Activated T-helper 2 cell treated with anti-CD3 and anti-CD28 coated beads, Interferon-gamma antibody, Interleukin-2, Interleukin-4, amounts not matched to agents 10 μg/mL and 5 μg/mL and 100 μg/mL, durations not matched to agents 14 hours and 24 hours and 36 hours (primary cell): Measurements from ENCODE around the gene CBL. TPM values are rescaled to one million over a fixed set of nuclear protein-coding genes. Genes with fewer than 3 reads are reported as not detected.
A peak's percentile ranks its signal among the peaks of the same experiment; 100 is the strongest.

Experiments
- DNase-seq: peaks from one replicate; pipeline ENCODE4 v3.0.0; 2021; ENCODE audit warnings: low spot score
- H3K27ac Mint-ChIP-seq: one replicate; pipeline ENCODE4 v1.8.0; 2021; ENCODE audit warnings: mixed read lengths
- H3K27me3 Mint-ChIP-seq: one replicate; pipeline ENCODE4 v1.8.0; 2021; ENCODE audit warnings: low read depth, mixed read lengths
- H3K36me3 Mint-ChIP-seq: one replicate; pipeline ENCODE4 v1.8.0; 2021; ENCODE audit warnings: low read depth, mixed read lengths
- H3K4me1 Mint-ChIP-seq: one replicate; pipeline ENCODE4 v1.8.0; 2021; ENCODE audit warnings: low read depth, mixed read lengths
- H3K4me3 Mint-ChIP-seq: one replicate; pipeline ENCODE4 v1.8.0; 2021; ENCODE audit warnings: low read depth, mild to moderate bottlenecking, moderate library complexity, mixed read lengths
- H3K9me3 Mint-ChIP-seq: one replicate; pipeline ENCODE4 v1.8.0; 2021; ENCODE audit warnings: mixed read lengths
- intact Hi-C: fragments of 100-400 bp; cut with micrococcal nuclease; formaldehyde crosslinking; loops from one replicate; pipeline ENCODE4 v1.15.1; 2023
- total RNA-seq: library from RNA; stranded (reverse); gene quantifications from 2 replicates; pipeline ENCODE4 v1.2.3, GENCODE V29; 2022

The CBL gene
- total RNA-seq, 1 donor from 2014 or later, result 38.6 TPM

- intact Hi-C loops, result no loop called here
- H3K9me3 Mint-ChIP-seq, result no peaks in the 10 kb centered on the region
- H3K4me1 Mint-ChIP-seq, result no peaks in the 10 kb centered on the region
- peaks cover 76% of the 10 kb centered on the region for H3K36me3 Mint-ChIP-seq
- no peak overlapping the region for H3K4me3 Mint-ChIP-seq
- no peaks in the 10 kb centered on the region for H3K27me3 Mint-ChIP-seq
- DNase-seq, result no peak
- H3K27ac Mint-ChIP-seq, result no peak overlapping the region
Observed at GRCh38 chr11:119298726-119299125, 92.6 kb downstream of the CBL start.

GRCh38 chr11:119299416-119299815 is 93.3 kb downstream of the CBL start:
- no peaks in the 10 kb centered on the region for H3K4me1 Mint-ChIP-seq

GRCh38 chr11:119300198-119300964 is 94.2 kb downstream of the CBL start:
- no peak overlapping the region for H3K27ac Mint-ChIP-seq
- intact Hi-C loops, result no loop called here
- no peak for DNase-seq
- H3K27me3 Mint-ChIP-seq, result no peaks in the 10 kb centered on the region
- peaks cover 5% of the 10 kb centered on the region for H3K4me1 Mint-ChIP-seq
- H3K36me3 Mint-ChIP-seq, result peaks cover 89% of the 10 kb centered on the region
- no peaks in the 10 kb centered on the region for H3K9me3 Mint-ChIP-seq
- H3K4me3 Mint-ChIP-seq, result no peak overlapping the region

More at GRCh38 chr11:119299416-119299815, 93.3 kb downstream of the CBL start:
- intact Hi-C loops, result no loop called here
- DNase-seq, result no peak
- Mint-ChIP-seq H3K27ac (no peak overlapping the region), H3K27me3 (no peaks in the 10 kb centered on the region), H3K9me3 (no peaks in the 10 kb centered on the region), H3K4me3 (no peak overlapping the region), H3K36me3 (peaks cover 82% of the 10 kb centered on the region)

- no peaks in the 10 kb centered on the region for H3K27me3 Mint-ChIP-seq
- intact Hi-C loops, result loop anchor here (2.0 kb wide), 1 partner anchor 14 kb away; no protein-coding TSS in a partner anchor
- no peak overlapping the region for H3K27ac Mint-ChIP-seq
- H3K36me3 Mint-ChIP-seq, result peaks cover 75% of the 10 kb centered on the region
- no peaks in the 10 kb centered on the region for H3K9me3 Mint-ChIP-seq
- no peak overlapping the region for H3K4me3 Mint-ChIP-seq
- no peak for DNase-seq
- peaks cover 24% of the 10 kb centered on the region for H3K4me1 Mint-ChIP-seq
Observed at GRCh38 chr11:119303227-119303718, 97.1 kb downstream of the CBL start.

DNA sequence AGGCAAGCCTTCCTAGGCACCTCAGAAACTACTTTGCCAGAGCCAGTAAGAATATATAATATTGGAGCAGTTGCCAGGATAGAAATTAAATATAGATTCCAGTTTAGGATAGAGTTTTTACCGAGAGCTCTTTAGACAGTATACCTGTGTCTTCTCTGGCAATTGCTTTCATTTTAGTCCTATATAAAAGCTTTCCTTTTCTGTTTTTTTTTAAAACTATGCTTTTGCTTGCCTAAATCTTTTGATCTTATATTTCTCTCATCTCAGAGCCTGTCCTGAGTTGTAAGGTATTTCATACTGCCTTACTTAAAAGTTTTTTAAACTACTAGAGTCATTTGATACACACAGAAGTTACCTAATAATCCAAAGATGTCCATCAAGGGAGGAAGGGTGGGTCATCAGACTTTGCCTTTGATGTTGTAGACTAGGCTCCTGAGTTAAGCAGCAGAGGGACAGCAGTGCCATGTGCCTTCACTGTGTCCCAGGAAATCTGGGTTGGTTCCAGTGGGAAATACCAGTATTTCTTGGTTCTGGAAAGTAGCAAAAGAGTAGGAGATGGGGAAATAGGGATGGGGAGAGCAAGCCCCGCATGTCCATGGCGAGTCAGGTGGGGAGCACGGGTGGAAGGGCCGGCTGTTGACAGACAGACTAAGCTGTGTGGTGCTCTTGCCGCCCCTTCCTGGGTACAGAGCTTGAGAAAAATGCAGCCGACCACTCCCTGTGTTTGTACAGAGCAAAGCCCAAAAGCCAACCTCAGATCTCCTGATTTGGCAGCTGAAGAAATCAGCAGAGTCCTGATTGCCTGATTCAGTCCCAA is 99.6 kb downstream of the CBL start:
- H3K36me3 Mint-ChIP-seq, result peaks cover 51% of the 10 kb centered on the region
- H3K27me3 Mint-ChIP-seq, result no peaks in the 10 kb centered on the region
- peaks cover 24% of the 10 kb centered on the region for H3K4me1 Mint-ChIP-seq
- peak overlapping the region; percentile 92 for H3K27ac Mint-ChIP-seq
- no peaks in the 10 kb centered on the region for H3K9me3 Mint-ChIP-seq
- no peak for DNase-seq
- H3K4me3 Mint-ChIP-seq, result no peak overlapping the region
- intact Hi-C loops, result loop anchor here (2.0 kb wide), 1 partner anchor 43 kb away; no protein-coding TSS in a partner anchor

GRCh38 chr11:119306373-119306890 is 100.3 kb downstream of the CBL start:
- Mint-ChIP-seq H3K9me3 (no peaks in the 10 kb centered on the region), H3K36me3 (peaks cover 45% of the 10 kb centered on the region), H3K4me1 (peaks cover 24% of the 10 kb centered on the region), H3K27me3 (no peaks in the 10 kb centered on the region), H3K4me3 (peak overlapping the region; percentile 31), H3K27ac (peak overlapping the region; percentile 92)
- DNase-seq, result no peak
- intact Hi-C loops, result loop anchor here (2.0 kb wide), 1 partner anchor 44 kb away; no protein-coding TSS in a partner anchor

GRCh38 chr11:119307219-119307618 is 101.1 kb downstream of the CBL start:
- DNase-seq, result no peak
- intact Hi-C loops, result loop anchor here (2.0 kb wide), 1 partner anchor 44 kb away; no protein-coding TSS in a partner anchor
- peaks cover 24% of the 10 kb centered on the region for H3K4me1 Mint-ChIP-seq
- peak overlapping the region; percentile 92 for H3K27ac Mint-ChIP-seq
- no peaks in the 10 kb centered on the region for H3K9me3 Mint-ChIP-seq
- H3K27me3 Mint-ChIP-seq, result no peaks in the 10 kb centered on the region
- no peak overlapping the region for H3K4me3 Mint-ChIP-seq
- peaks cover 38% of the 10 kb centered on the region for H3K36me3 Mint-ChIP-seq

DNA sequence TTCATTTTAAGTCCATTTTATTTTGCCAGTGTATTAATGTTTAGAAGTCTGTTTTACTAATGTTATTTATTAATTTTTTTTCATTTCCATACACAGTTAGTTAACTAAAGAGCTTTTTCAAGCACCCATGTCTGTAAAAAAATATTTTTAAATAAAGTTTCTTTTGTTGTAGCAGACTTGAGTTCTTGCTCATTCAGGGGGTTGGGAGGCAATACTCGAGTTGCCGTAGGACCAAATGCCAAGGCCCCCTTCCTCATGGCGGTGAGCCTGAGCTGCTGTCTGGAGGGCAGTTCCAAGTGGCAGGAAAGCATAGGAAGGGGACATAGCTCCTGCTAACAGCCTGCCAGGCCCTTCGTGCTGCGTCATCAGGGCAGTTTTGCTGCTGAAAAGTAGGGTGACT is 101.8 kb downstream of the CBL start:
- DNase-seq, result no peak
- peaks cover 31% of the 10 kb centered on the region for H3K36me3 Mint-ChIP-seq
- H3K9me3 Mint-ChIP-seq, result no peaks in the 10 kb centered on the region
- H3K27me3 Mint-ChIP-seq, result no peaks in the 10 kb centered on the region
- no peak overlapping the region for H3K27ac Mint-ChIP-seq
- intact Hi-C loops, result loop anchor here (2.0 kb wide), 1 partner anchor 45 kb away; no protein-coding TSS in a partner anchor
- H3K4me3 Mint-ChIP-seq, result no peak overlapping the region
- peaks cover 24% of the 10 kb centered on the region for H3K4me1 Mint-ChIP-seq

GRCh38 chr11:119309411-119309810 is 103.3 kb downstream of the CBL start:
- intact Hi-C loops, result no loop called here
- DNase-seq, result no peak
- H3K9me3 Mint-ChIP-seq, result no peaks in the 10 kb centered on the region
- H3K27me3 Mint-ChIP-seq, result peaks cover 4% of the 10 kb centered on the region
- H3K36me3 Mint-ChIP-seq, result peaks cover 18% of the 10 kb centered on the region
- peaks cover 24% of the 10 kb centered on the region for H3K4me1 Mint-ChIP-seq
- H3K4me3 Mint-ChIP-seq, result no peak overlapping the region
- H3K27ac Mint-ChIP-seq, result no peak overlapping the region

GRCh38 chr11:119309953-119310681 is 104.0 kb downstream of the CBL start:
- peaks cover 7% of the 10 kb centered on the region for H3K27me3 Mint-ChIP-seq
- intact Hi-C loops, result no loop called here
- peaks cover 21% of the 10 kb centered on the region for H3K4me1 Mint-ChIP-seq
- no peaks in the 10 kb centered on the region for H3K9me3 Mint-ChIP-seq
- DNase-seq, result no peak
- no peak overlapping the region for H3K27ac Mint-ChIP-seq
- peaks cover 13% of the 10 kb centered on the region for H3K36me3 Mint-ChIP-seq
- H3K4me3 Mint-ChIP-seq, result no peak overlapping the region

DNA sequence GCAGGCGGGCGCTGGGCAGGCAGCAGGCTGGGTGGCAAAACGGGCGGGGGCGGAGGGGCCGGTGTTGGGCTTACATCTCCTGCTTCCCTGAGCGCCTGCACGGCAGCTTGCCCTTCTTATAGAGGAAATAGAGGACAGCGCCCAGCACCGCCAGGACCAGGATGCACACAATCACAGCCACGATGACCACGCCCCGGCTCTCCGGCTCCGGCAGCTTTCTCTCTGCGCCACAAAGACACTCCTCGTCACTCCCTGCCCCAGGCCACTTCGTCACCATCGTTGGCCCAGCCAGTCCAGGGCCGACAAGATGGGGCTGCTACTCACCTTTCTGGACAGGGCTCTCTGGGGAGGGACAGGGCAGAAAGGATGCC is 104.5 kb downstream of the CBL start:
- peaks cover 12% of the 10 kb centered on the region for H3K27me3 Mint-ChIP-seq
- no peak overlapping the region for H3K4me3 Mint-ChIP-seq
- intact Hi-C loops, result no loop called here
- no peak for DNase-seq
- peaks cover 9% of the 10 kb centered on the region for H3K36me3 Mint-ChIP-seq
- H3K9me3 Mint-ChIP-seq, result no peaks in the 10 kb centered on the region
- peaks cover 16% of the 10 kb centered on the region for H3K4me1 Mint-ChIP-seq
- no peak overlapping the region for H3K27ac Mint-ChIP-seq

DNA sequence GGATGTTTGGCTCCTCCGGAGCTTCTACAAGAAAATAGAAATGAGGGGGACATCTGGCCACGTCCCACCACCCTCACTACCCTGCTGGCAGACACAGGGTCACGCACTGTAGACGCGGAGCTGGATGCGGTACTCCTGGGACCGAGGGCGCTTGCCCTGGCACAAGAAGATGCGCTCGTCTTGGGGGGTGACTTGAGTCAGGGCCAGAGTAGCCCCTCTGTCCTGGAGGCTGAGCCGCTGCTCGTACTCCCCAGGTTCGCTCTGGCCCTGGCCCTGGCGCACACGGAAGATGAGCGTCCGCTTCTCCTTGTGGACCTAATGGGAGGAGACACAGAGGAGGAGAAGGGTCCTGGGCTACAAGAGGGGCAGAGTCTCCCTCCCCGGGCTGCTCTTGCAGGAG is 108.6 kb downstream of the CBL start:
- H3K27ac Mint-ChIP-seq, result no peak overlapping the region
- H3K27me3 Mint-ChIP-seq, result peaks cover 24% of the 10 kb centered on the region
- peaks cover 1% of the 10 kb centered on the region for H3K4me1 Mint-ChIP-seq
- no peaks in the 10 kb centered on the region for H3K9me3 Mint-ChIP-seq
- intact Hi-C loops, result no loop called here
- H3K4me3 Mint-ChIP-seq, result no peak overlapping the region
- no peaks in the 10 kb centered on the region for H3K36me3 Mint-ChIP-seq
- DNase-seq, result no peak
